ENCODE data around the gene ABCA3.

GRCh38 chr16:2229632-2230250 is 110.8 kb downstream of the ABCA3 start:
- TF ChIP-seq EZH2 (IDR thresholded peaks at IDR 0.05; ENCODE audit: borderline replicate concordance, low read length) (no peak), CTCF (IDR thresholded peaks at IDR 0.05; ENCODE audit: low read length) (no peak)

Measured in OCI-LY1 (cell line).